H1 (cell line): ENCODE results near the gene NRN1L. TPM values are rescaled to one million over a fixed set of nuclear protein-coding genes. Genes with fewer than 3 reads are reported as not detected.

Experiments used
- CTCF ChIA-PET: fragments of 300-600 bp; sonication (Branson Sonifier 250); formaldehyde crosslinking; loops from one replicate; lab custom pipeline; 2021; ENCODE audit not compliant: partially characterized antibody; lab: Charles Lee
- POLR2A ChIA-PET: fragments of 300-600 bp; sonication (Branson Sonifier 250); formaldehyde crosslinking; loops from one replicate; lab custom pipeline; 2021; ENCODE audit warnings: inconsistent platforms; ENCODE audit not compliant: partially characterized antibody; lab: Charles Lee
- DNase-seq, 2 experiments: peaks; one replicate each; pipeline versions ENCODE4 v3.0.0 to v3.0.0-alpha.2; 2010 to 2022; ENCODE audit warnings: low spot score in 2 of 2, low read depth in 1 of 2, mixed read lengths in 1 of 2
- FAIRE-seq: peaks from 2 replicates; lab custom pipeline; 2011; peaks lifted over from hg19 to GRCh38; lab: Jason Lieb, UNC
- H2AFZ ChIP-seq: 2 replicates; pipeline ENCODE4 v1.8.1; 2012; ENCODE audit warnings: low read length, inconsistent platforms
- H2AK5ac ChIP-seq: 2 replicates; pipeline ENCODE4 v1.6.1; 2013; ENCODE audit warnings: low read depth, low read length
- H2BK120ac ChIP-seq: replicated peaks from 2 replicates; pipeline ENCODE3; 2013; ENCODE audit warnings: low read depth, low read length, inconsistent platforms
- H2BK12ac ChIP-seq: 2 replicates; pipeline ENCODE4 v1.6.1; 2013; ENCODE audit warnings: low read depth, low read length
- H2BK15ac ChIP-seq: 2 replicates; pipeline ENCODE4 v1.6.1; 2013; ENCODE audit warnings: low read length
- H2BK20ac ChIP-seq: 2 replicates; pipeline ENCODE4 v1.6.1; 2013; ENCODE audit warnings: low read length
- H2BK5ac ChIP-seq: 2 replicates; pipeline ENCODE4 v1.6.1; 2013; ENCODE audit warnings: low read depth, low read length
- H3K14ac ChIP-seq: 2 replicates; pipeline ENCODE4 v1.6.1; 2013; ENCODE audit warnings: inconsistent platforms; ENCODE audit not compliant: insufficient read length
- H3K18ac ChIP-seq: 2 replicates; pipeline ENCODE4 v1.6.1; 2013; ENCODE audit warnings: low read length; ENCODE audit errors: extremely low read depth
- H3K23ac ChIP-seq: 2 replicates; pipeline ENCODE4 v1.6.1; 2013; ENCODE audit warnings: inconsistent platforms; ENCODE audit not compliant: insufficient read length
- H3K23me2 ChIP-seq: 2 replicates; pipeline ENCODE4 v1.6.1; 2013; ENCODE audit warnings: low read depth, low read length
- H3K27ac ChIP-seq: 2 replicates; pipeline ENCODE4 v1.6.1; 2011; ENCODE audit warnings: low read depth, low read length, inconsistent platforms
- H3K27me3 ChIP-seq, 4 experiments: replicated peaks in 1 of 4; 1 replicate in 1 of 4; 2 replicates in 3 of 4; pipeline versions ENCODE4 v1.6.1 to v1.8.1; 2011 to 2013; ENCODE audit warnings: low read length in 3 of 4, mild to moderate bottlenecking in 3 of 4, inconsistent platforms in 2 of 4, mixed read lengths in 2 of 4, moderate library complexity in 1 of 4; ENCODE audit not compliant: control insufficient read depth in 3 of 4, insufficient read depth in 3 of 4; ENCODE audit errors: extremely low read depth in 1 of 4
- H3K36me3 ChIP-seq, 4 experiments: 2 replicates each; pipeline versions ENCODE4 v1.6.1 to v1.8.1; 2011 to 2013; ENCODE audit warnings: mild to moderate bottlenecking in 4 of 4, low read length in 3 of 4, moderate library complexity in 2 of 4, control low read depth in 1 of 4, inconsistent platforms in 1 of 4; ENCODE audit not compliant: insufficient read depth in 4 of 4, control insufficient read depth in 2 of 4
- H3K4ac ChIP-seq: replicated peaks from 2 replicates; pipeline ENCODE3; 2013; ENCODE audit warnings: low read length, low read depth, mixed read lengths, inconsistent platforms; ENCODE audit not compliant: insufficient read length
- H3K4me1 ChIP-seq, 4 experiments: replicated peaks in 1 of 4; 1 replicate in 1 of 4; 2 replicates in 3 of 4; pipeline versions ENCODE4 v1.6.1 to v1.8.1; 2011 to 2013; ENCODE audit warnings: low read length in 3 of 4, inconsistent platforms in 2 of 4, mixed read lengths in 1 of 4; ENCODE audit not compliant: insufficient read depth in 4 of 4, control insufficient read depth in 3 of 4
- H3K4me2 ChIP-seq, 2 experiments: 2 replicates each; pipeline versions ENCODE4 v1.6.1 to v1.8.1; 2011 to 2013; ENCODE audit warnings: low read depth in 2 of 2, low read length in 2 of 2, control low read depth in 1 of 2, inconsistent platforms in 1 of 2, mild to moderate bottlenecking in 1 of 2; ENCODE audit not compliant: insufficient read depth in 1 of 2
- H3K4me3 ChIP-seq, 4 experiments: fragments of 200-600, 300-600 bp in 1 of 4; sonication (generic), shearing (Covaris generic), sonication (Bioruptor Twin) in 1 of 4; 2 replicates each; pipeline versions ENCODE4 v1.5.1 to v1.8.1; 2011 to 2016; ENCODE audit warnings: low read length in 4 of 4, low read depth in 3 of 4, control low read depth in 2 of 4, inconsistent platforms in 2 of 4, mild to moderate bottlenecking in 2 of 4, mixed read lengths in 1 of 4, moderate library complexity in 1 of 4; ENCODE audit not compliant: insufficient read depth in 2 of 4; ENCODE audit errors: extremely low read depth in 1 of 4
- H3K56ac ChIP-seq: replicated peaks from 2 replicates; pipeline ENCODE3; 2013; ENCODE audit warnings: low read depth, mild to moderate bottlenecking, mixed read lengths, low read length, inconsistent platforms; ENCODE audit not compliant: insufficient read length
- H3K79me1 ChIP-seq: 2 replicates; pipeline ENCODE4 v1.6.1; 2013; ENCODE audit warnings: low read depth, low read length, control low read depth
- H3K79me2 ChIP-seq, 2 experiments: 2 replicates each; pipeline versions ENCODE4 v1.6.1 to v1.8.1; 2012 to 2013; ENCODE audit warnings: low read length in 2 of 2, mild to moderate bottlenecking in 2 of 2, inconsistent platforms in 1 of 2; ENCODE audit not compliant: insufficient read depth in 2 of 2, control insufficient read depth in 1 of 2
- H3K9ac ChIP-seq, 4 experiments: replicated peaks in 1 of 4; 1 replicate in 1 of 4; 2 replicates in 3 of 4; pipeline versions ENCODE4 v1.6.1 to v1.8.1; 2011 to 2013; ENCODE audit warnings: low read depth in 3 of 4, low read length in 3 of 4, control low read depth in 2 of 4, mild to moderate bottlenecking in 2 of 4, moderate library complexity in 2 of 4, inconsistent platforms in 1 of 4; ENCODE audit errors: extremely low read depth in 1 of 4
- H3K9me3 ChIP-seq, 2 experiments: 2 replicates each; pipeline versions ENCODE4 v1.6.1 to v1.8.1; 2012 to 2013; ENCODE audit warnings: mild to moderate bottlenecking in 2 of 2, moderate library complexity in 2 of 2, control low read depth in 1 of 2, inconsistent platforms in 1 of 2, low read depth in 1 of 2, low read length in 1 of 2, mixed read lengths in 1 of 2; ENCODE audit not compliant: insufficient read depth in 2 of 2
- H4K20me1 ChIP-seq, 2 experiments: replicated peaks in 1 of 2; 2 replicates each; pipeline versions ENCODE3 to v1.8.1; 2011 to 2013; ENCODE audit warnings: inconsistent platforms in 2 of 2, low read length in 2 of 2, mild to moderate bottlenecking in 1 of 2; ENCODE audit not compliant: insufficient read depth in 2 of 2, control insufficient read depth in 1 of 2
- H4K5ac ChIP-seq: 2 replicates; pipeline ENCODE4 v1.6.1; 2013; ENCODE audit warnings: low read length, low read depth, mixed read lengths, inconsistent platforms; ENCODE audit not compliant: insufficient read length
- H4K8ac ChIP-seq: 2 replicates; pipeline ENCODE4 v1.8.0; 2013; ENCODE audit warnings: mild to moderate bottlenecking, moderate library complexity, low read length, inconsistent platforms; ENCODE audit not compliant: insufficient read depth; ENCODE audit errors: extremely low read depth
- H4K91ac ChIP-seq: replicated peaks from 2 replicates; pipeline ENCODE3; 2013; ENCODE audit warnings: low read length, mixed read lengths, inconsistent platforms; ENCODE audit not compliant: insufficient read length
- BACH1 ChIP-seq: IDR thresholded peaks from 2 replicates; pipeline ENCODE4 v1.6.1; 2012; ENCODE audit warnings: low read length, improper control_type of control experiment
- CREB1 ChIP-seq: IDR thresholded peaks from 2 replicates; pipeline ENCODE4 v1.6.1; 2012; ENCODE audit warnings: inconsistent platforms
- GABPA ChIP-seq: IDR thresholded peaks from 2 replicates; pipeline ENCODE4 v1.6.1; 2011; ENCODE audit warnings: mild to moderate bottlenecking, low read length, moderate library complexity, borderline replicate concordance; ENCODE audit not compliant: insufficient read depth
- RNF2 ChIP-seq: fragments of 200-900, 300-1000 bp; sonication (generic); IDR thresholded peaks from 2 replicates; pipeline ENCODE4 v1.7.1; 2016; ENCODE audit warnings: borderline replicate concordance, low read depth, mild to moderate bottlenecking, antibody characterized with exemption, low read length; ENCODE audit not compliant: poor library complexity, severe bottlenecking; ENCODE audit errors: missing control alignments
- WGBS, 2 experiments: shearing (Covaris generic) in 1 of 2; methylation state at CpG; one replicate each; pipeline versions ENCODE4 v1.1.6 to v1.1.7; 2013 to 2015; ENCODE audit warnings: low lambda C conversion rate in 2 of 2, mixed read lengths in 2 of 2, inconsistent platforms in 1 of 2, low coverage in 1 of 2, missing lambda C conversion rate in 1 of 2; ENCODE audit not compliant: insufficient replicate concordance in 2 of 2, insufficient coverage in 1 of 2, insufficient read length in 1 of 2; ENCODE audit errors: extremely low coverage in 1 of 2, missing lambda C conversion rate in 1 of 2; 5-methylcytosine and 5-hydroxymethylcytosine counted together
- polyA plus RNA-seq, 7 experiments: library from polyadenylated mRNA; depleted of rRNA in 3 of 7; stranded (reverse) in 5 of 7; unstranded in 2 of 7; fragments of >200 nt in 5 of 7; fragments of 200-250 nt in 2 of 7; gene quantifications; 1 replicate in 5 of 7; 2 replicates in 1 of 7; 4 replicates in 1 of 7; pipeline versions ENCODE4 v1.2.1 to v1.2.3, GENCODE V29; 2011 to 2013; ENCODE audit warnings: missing spikeins in 2 of 7, mixed read lengths in 2 of 7
- total RNA-seq: library from RNA; stranded (reverse); fragmentation: NEBNext Ultra II Directional; extraction: Animal tissue kit (Norgen Biotek cat#: 25700); gene quantifications from 2 replicates; pipeline ENCODE4 v1.2.1, GENCODE V29; 2021

Gene NRN1L
- total and polyA plus RNA-seq, 2 of the 8 experiments (the other 6 are each of a cell fraction or from before 2014, with no cell fraction given) = 4.1 to 35.2 TPM

- H2AFZ ChIP-seq = no peak overlapping the region
- no peaks in the 10 kb centered on the region for H3K27me3 ChIP-seq
- no peak for DNase-seq
- peaks cover 0 to 8% (median 4%) of the 10 kb centered on the region in 4 experiments; a peak in 5 of 7 replicates for H3K4me1 ChIP-seq
- H3K14ac ChIP-seq = no peak overlapping the region
- POLR2A ChIA-PET = interaction anchor here (0.8 to 2.0 kb wide), 6 partner anchors 9 to 44 kb away, joined by 3 to 9 read pairs (median 4); partner anchors contain the start of genes CTRL and NRN1L
- H3K23me2 ChIP-seq = no peaks in the 10 kb centered on the region
- no peak overlapping the region for H3K4me2 ChIP-seq
- no peak overlapping the region for H2AK5ac ChIP-seq
- H3K23ac ChIP-seq = no peak overlapping the region
- no peak overlapping the region for H2BK5ac ChIP-seq
- H3K4me3 ChIP-seq = no peak overlapping the region
- CTCF ChIA-PET = interaction anchor here (0.6 to 27.1 kb wide), 10 partner anchors 11 to 438 kb away, joined by 3 to 623 read pairs (median 4); partner anchors contain the start of genes CTRL, EDC4, NRN1L and PSKH1
- H4K8ac ChIP-seq = no peak overlapping the region; the same call in 1 of the 2 replicates
- H3K27ac ChIP-seq = no peak overlapping the region
- no peak overlapping the region for H3K4ac ChIP-seq
- FAIRE-seq = no peak
- no peak overlapping the region for H4K5ac ChIP-seq
- no peak overlapping the region for H4K91ac ChIP-seq
- H2BK12ac ChIP-seq = no peak overlapping the region
- H3K79me1 ChIP-seq = no peaks in the 10 kb centered on the region
- WGBS, 2 experiments = 86% methylated on average over 8 of the region's 8 CpGs; no CpG with 5 or more reads in 1 of the 2 experiments
- no peaks in the 10 kb centered on the region; a peak in 1 of 8 replicates for H3K36me3 ChIP-seq
- no peak overlapping the region for H3K56ac ChIP-seq
- no peak overlapping the region for H2BK120ac ChIP-seq
- peaks cover 13 to 20% of the 10 kb centered on the region in 2 experiments for H4K20me1 ChIP-seq
- no peak overlapping the region for H2BK15ac ChIP-seq
- H3K9ac ChIP-seq = no peak overlapping the region
- no peak overlapping the region for H2BK20ac ChIP-seq
- H3K9me3 ChIP-seq = no peaks in the 10 kb centered on the region
- no peak overlapping the region for H3K18ac ChIP-seq
- no peaks in the 10 kb centered on the region; a peak in 1 of 4 replicates for H3K79me2 ChIP-seq
- TF ChIP-seq CREB1 (no peak), BACH1 (no peak), RNF2 (no peak), GABPA (no peak)
Measured at GRCh38 chr16:67922740-67923139, 38.1 kb downstream of the NRN1L start.
